A204.1 (cell line): Measurements from ENCODE around the gene SKI.

Source experiments
- FAIRE-seq: peaks from 2 replicates; lab custom pipeline; 2012; peaks lifted over from hg19 to GRCh38; lab: Jason Lieb, UNC

SKI gene

GRCh38 chr1:2277741-2278488 is 49.8 kb downstream of the SKI start:
- no peak for FAIRE-seq

- no peak for FAIRE-seq
Observed at GRCh38 chr1:2278591-2279209, 50.6 kb downstream of the SKI start.

GRCh38 chr1:2279210-2279639 is 51.1 kb downstream of the SKI start:
- FAIRE-seq = no peak

GRCh38 chr1:2279817-2280216 is 51.7 kb downstream of the SKI start:
- no peak for FAIRE-seq

- no peak for FAIRE-seq
Observed at GRCh38 chr1:2282556-2283270, 54.6 kb downstream of the SKI start.

- FAIRE-seq = no peak
Observed at GRCh38 chr1:2283371-2283990, 55.4 kb downstream of the SKI start.

GRCh38 chr1:2283991-2284895 is 56.1 kb downstream of the SKI start:
- no peak for FAIRE-seq

- no peak for FAIRE-seq
Observed at GRCh38 chr1:2284932-2285331, 56.8 kb downstream of the SKI start.

GRCh38 chr1:2286923-2287322 is 58.8 kb downstream of the SKI start:
- no peak for FAIRE-seq

GRCh38 chr1:2287649-2288048 is 59.5 kb downstream of the SKI start:
- FAIRE-seq = no peak

- FAIRE-seq = no peak
Observed at GRCh38 chr1:2288311-2288710, 60.2 kb downstream of the SKI start.

GRCh38 chr1:2288816-2289536 is 60.9 kb downstream of the SKI start:
- no peak for FAIRE-seq

- no peak for FAIRE-seq
Observed at GRCh38 chr1:2289607-2290006, 61.5 kb downstream of the SKI start.

GRCh38 chr1:2290171-2290578 is 62.1 kb downstream of the SKI start:
- no peak for FAIRE-seq

- FAIRE-seq = no peak
Observed at GRCh38 chr1:2290595-2291510, 62.7 kb downstream of the SKI start.

GRCh38 chr1:2291577-2291976 is 63.5 kb downstream of the SKI start:
- FAIRE-seq = no peak

- no peak for FAIRE-seq
Observed at GRCh38 chr1:2292725-2293450, 64.8 kb downstream of the SKI start.

GRCh38 chr1:2294033-2294724 is 66.1 kb downstream of the SKI start:
- FAIRE-seq = no peak

- no peak for FAIRE-seq
Observed at GRCh38 chr1:2294725-2295078, 66.6 kb downstream of the SKI start.
